Measurements from ENCODE around the gene ARHGDIA.

ARHGDIA gene

GRCh38 chr17:81863833-81864768 lies 7.0 kb downstream of the ARHGDIA start:
- no peak for DNase-seq (ENCODE audit: low spot score)

GRCh38 chr17:81863123-81863675 lies 7.9 kb downstream of the ARHGDIA start:
- no peak for DNase-seq (ENCODE audit: low spot score)

GRCh38 chr17:81860756-81861568 lies 10.2 kb downstream of the ARHGDIA start:
- DNase-seq (ENCODE audit: low spot score) = peak; percentile 100

- no peak for DNase-seq (ENCODE audit: low spot score)
Observed at GRCh38 chr17:81859906-81860755, 11.0 kb downstream of the ARHGDIA start, which contains the start of gene P4HB. TSS of gene P4HB (minus strand) at chr17:81860535. CDS start at chr17:81860471, 64 bp downstream.

- DNase-seq (ENCODE audit: low spot score) = no peak
Observed at GRCh38 chr17:81858967-81859905, 11.9 kb downstream of the ARHGDIA start.

DNA sequence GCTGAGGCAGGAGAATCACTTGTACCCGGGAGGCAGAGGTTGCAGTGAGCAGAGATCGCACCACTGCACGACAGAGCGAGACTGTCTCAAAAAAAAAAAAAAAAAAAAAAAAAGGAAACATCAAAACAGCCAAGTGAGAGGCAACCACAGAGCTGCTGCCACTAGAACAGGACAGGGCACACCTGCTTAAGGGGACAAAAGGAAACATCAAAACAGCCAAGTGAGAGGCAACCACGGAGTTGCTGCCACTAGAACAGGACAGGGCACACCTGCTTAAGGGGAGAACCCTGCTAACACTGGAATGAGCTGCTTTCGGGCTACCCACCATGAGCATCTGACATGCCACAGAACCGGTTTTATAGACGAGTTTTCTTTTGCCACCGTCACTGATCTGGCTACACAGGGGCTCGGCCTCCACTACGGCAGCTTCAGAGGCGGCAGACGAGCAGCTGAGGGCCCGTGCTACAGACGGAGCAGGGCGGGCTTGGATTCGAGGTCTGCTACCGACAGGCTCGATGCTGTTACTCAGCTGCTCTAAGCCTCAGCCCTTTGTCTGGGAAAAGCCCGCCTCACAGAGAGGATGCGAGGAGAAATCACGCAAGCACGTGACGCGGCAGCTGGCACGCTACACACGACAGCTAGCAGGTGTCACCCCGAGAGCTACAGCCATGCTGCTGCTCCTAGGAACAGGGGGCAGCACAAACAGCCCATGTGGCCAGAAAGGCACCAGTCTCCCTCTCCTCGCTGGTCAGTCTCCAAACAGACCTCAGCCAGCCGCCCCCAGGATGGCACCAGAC lies 12.8 kb downstream of the ARHGDIA start:
- DNase-seq (ENCODE audit: low spot score) = no peak

DNA sequence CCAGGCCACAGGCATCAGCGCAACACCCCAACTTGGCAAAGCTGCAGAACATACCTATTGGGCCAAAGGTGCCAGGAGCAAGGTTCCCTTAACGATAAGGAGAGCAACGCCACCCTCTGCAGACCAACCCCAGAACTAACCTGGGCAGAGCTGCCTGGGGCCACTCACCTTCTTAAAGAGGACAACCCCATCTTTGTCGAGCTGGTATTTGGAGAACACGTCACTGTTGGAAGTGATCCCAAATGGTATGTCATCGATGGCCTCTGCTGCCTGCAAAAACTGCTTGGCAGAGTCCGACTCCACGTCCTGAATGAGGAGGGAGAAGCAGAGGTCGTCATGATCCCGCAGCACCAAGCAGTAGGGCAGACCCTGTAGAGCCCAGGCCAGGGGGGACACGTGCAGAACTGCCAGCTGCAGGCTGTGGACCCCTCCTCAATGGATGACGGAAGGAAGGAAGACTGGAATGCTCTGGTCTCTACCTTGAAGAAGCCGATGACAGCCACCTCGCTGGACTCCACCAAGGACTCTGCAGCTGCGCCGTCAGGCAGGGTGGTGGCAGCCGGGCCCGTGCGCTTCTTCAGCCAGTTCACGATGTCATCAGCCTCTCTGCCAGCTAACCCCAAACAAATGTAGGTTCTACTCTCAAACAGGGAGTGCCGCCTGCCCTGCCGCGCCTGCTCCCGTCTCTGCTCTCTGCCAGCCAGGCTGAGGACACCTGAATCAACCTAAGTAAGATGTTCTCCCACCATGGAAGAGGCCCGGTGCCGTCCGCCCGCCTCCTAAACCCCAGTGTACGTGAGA lies 16.0 kb downstream of the ARHGDIA start:
- no peak for DNase-seq (ENCODE audit: low spot score)

GRCh38 chr17:81852237-81852636 lies 18.9 kb downstream of the ARHGDIA start:
- DNase-seq (ENCODE audit: low spot score) = no peak

- no peak for DNase-seq (ENCODE audit: low spot score)
Observed at GRCh38 chr17:81851423-81851822, 19.7 kb downstream of the ARHGDIA start.

- no peak for DNase-seq (ENCODE audit: low spot score)
Observed at GRCh38 chr17:81849457-81849856, 21.7 kb downstream of the ARHGDIA start.

- DNase-seq (ENCODE audit: low spot score) = no peak
Observed at GRCh38 chr17:81846743-81847689, 24.1 kb downstream of the ARHGDIA start.

DNA sequence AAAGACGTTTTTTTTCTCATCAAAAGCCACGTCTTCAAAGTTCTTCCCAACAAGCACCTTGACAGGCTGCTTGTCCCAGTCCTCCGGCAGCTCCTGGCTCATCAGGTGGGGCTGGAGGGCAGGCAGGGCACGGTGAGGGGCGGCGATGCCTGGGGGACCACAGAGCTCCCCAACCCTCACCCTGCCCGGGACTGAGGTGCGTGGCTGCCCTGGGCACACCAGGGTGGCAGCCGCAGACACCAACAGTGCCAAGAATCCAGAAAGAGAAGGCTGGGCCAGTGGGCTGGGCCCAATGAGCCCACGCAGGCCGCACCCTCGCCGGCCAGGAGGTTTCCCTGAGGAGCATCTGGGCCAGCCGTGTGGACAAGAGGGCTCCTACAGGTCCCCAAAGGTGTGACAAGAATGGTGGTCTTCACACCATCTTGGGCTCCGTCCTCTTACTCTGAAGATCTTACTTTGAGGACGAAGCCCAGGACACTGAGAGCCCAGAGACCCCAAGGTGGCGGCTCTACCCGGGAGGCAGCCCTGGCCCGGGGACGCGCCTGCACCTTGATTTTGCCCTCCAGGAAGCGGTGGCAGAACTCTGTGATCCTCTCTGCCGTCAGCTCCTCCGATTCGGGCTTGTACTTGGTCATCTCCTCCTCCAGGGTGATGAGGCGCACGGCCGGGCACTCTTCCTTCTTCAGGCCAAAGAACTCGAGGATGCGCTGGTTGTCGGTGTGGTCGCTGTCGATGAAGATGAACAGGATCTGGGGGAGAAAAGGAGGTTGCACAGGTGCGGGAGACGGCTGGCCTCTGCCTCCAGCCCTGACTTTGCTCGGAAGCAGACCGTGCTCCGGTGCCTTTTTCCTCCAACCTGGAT lies 25.0 kb downstream of the ARHGDIA start:
- DNase-seq (ENCODE audit: low spot score) = no peak

DNA sequence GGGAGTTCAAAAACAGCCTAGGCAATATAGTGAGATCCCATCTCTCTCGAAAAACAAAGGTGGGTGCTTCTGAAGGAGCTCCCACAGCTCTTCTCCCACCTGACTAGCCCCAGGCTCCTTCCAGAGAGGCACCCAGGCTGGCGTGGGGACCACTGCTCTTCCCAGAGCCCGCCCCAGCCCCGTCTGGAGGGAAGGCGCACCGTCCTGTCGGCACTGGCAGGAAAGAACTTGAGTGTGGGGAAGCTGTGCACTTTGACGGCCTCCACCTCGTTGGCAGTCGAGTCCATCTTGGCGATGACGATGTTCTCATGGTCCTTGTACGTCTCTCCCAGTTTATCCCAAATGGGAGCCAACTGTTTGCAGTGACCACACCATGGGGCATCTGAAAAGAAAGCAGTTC lies 25.8 kb downstream of the ARHGDIA start:
- DNase-seq (ENCODE audit: low spot score) = no peak

DNA sequence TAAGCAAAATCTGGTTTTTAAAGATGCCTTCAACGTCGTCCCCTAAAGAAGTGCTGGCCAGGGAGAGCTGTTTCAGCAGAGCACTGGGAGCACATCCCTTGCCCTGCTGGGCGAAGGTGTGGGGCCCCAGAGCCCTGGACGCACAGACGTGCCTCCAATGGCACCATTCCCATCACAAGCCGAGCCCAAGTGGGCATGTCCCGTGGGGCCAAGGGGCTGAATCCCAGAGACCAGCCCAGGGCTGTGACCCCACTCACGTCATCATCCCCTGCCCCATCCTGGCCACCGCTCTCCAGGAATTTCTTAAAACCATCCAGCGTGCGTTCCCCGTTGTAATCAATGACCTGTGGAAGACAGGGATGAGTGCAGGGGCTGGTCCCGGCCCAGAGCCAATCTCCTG lies 26.2 kb downstream of the ARHGDIA start:
- DNase-seq (ENCODE audit: low spot score) = no peak

DNA sequence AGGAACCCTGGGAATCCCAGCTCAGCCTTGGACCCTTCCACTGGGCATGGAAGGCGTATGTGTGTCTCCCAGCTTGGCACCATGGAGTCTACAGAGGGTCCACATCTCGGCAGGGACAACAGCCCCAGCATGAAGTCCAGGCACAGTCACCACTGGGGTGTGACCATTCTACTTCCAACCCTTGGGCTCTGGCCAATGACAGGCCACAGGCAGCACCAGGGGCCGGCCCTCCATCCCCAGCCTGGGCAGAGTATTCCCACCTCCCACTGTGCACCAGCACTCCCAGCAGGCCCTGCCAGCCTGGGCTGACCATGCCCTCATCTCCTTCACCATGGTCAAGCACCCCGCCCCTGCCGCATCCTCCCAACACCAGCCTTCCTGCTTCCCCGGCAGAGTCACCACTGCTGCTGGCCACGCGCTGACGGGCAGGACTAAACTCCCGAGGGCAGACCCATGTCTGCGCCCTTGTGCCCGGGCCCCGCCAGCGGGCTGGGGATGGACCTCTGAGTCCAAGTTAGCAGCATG lies 26.7 kb downstream of the ARHGDIA start:
- DNase-seq (ENCODE audit: low spot score) = no peak

- DNase-seq (ENCODE audit: low spot score) = no peak
Observed at GRCh38 chr17:81843713-81844326, 27.3 kb downstream of the ARHGDIA start.
